ENCODE measurements around the gene TXN2. TPM values are rescaled to one million over a fixed set of nuclear protein-coding genes. Genes with fewer than 3 reads are reported as not detected.

Gene TXN2
- total RNA-seq, 2 experiments from 2014 or later: 26.4 to 26.5 TPM

- Mint-ChIP-seq H3K9me3 (no peaks in the 10 kb centered on the region), H3K4me3 (no peak overlapping the region), H3K4me1 (ENCODE audit: low read depth) (peaks cover 25% of the 10 kb centered on the region), H3K27ac (no peak overlapping the region), H3K27me3 (no peaks in the 10 kb centered on the region), H3K36me3 (ENCODE audit: low read depth) (peaks cover 14% of the 10 kb centered on the region)
- TF ChIP-seq, protein P1, sequence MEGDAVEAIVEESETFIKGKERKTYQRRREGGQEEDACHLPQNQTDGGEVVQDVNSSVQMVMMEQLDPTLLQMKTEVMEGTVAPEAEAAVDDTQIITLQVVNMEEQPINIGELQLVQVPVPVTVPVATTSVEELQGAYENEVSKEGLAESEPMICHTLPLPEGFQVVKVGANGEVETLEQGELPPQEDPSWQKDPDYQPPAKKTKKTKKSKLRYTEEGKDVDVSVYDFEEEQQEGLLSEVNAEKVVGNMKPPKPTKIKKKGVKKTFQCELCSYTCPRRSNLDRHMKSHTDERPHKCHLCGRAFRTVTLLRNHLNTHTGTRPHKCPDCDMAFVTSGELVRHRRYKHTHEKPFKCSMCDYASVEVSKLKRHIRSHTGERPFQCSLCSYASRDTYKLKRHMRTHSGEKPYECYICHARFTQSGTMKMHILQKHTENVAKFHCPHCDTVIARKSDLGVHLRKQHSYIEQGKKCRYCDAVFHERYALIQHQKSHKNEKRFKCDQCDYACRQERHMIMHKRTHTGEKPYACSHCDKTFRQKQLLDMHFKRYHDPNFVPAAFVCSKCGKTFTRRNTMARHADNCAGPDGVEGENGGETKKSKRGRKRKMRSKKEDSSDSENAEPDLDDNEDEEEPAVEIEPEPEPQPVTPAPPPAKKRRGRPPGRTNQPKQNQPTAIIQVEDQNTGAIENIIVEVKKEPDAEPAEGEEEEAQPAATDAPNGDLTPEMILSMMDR (IDR thresholded peaks at IDR 0.05): no peak
- peaks cover 23% of the 10 kb centered on the region for H3K4me1 ChIP-seq (ENCODE audit: insufficient read depth, low read length)
- POLR2A ChIA-PET: interaction anchor here (1.3 kb wide), 1 partner anchor 80 kb away, joined by 3 read pairs; no protein-coding TSS in a partner anchor
- H3K9me3 ChIP-seq (ENCODE audit: control insufficient read depth in 1 of 2, insufficient read depth in 1 of 2, low read length in 2 of 2): no peaks in the 10 kb centered on the region
- H3K27ac ChIP-seq (ENCODE audit: low read depth in 1 of 2, low read length in 2 of 2): no peak overlapping the region
- peaks cover 10% of the 10 kb centered on the region for H3K36me3 ChIP-seq (ENCODE audit: insufficient read depth, low read length)
- no peak overlapping the region for H3K4me3 ChIP-seq (ENCODE audit: low read length)
- CTCF ChIA-PET: no interaction called here
- ATAC-seq (ENCODE audit: poor library complexity) (no peak), DNase-seq (no peak)
- no peaks in the 10 kb centered on the region for H3K27me3 ChIP-seq (ENCODE audit: control insufficient read depth in 1 of 2, insufficient read depth in 2 of 2, low read length in 2 of 2)
- intact Hi-C loops (cut with DNase I, micrococcal nuclease): no loop called here
These were observed 16.0 kb downstream of the TXN2 start for GRCh38 chr22:36465232-36466021.

GRCh38 chr22:36464715-36465231 lies 16.7 kb downstream of the TXN2 start:
- ATAC-seq (ENCODE audit: poor library complexity) (no peak), DNase-seq (no peak)
- intact Hi-C loops (cut with DNase I, micrococcal nuclease): no loop called here
- H3K27me3 ChIP-seq (ENCODE audit: control insufficient read depth in 1 of 2, insufficient read depth in 2 of 2, low read length in 2 of 2): no peaks in the 10 kb centered on the region
- H3K9me3 ChIP-seq (ENCODE audit: control insufficient read depth in 1 of 2, insufficient read depth in 1 of 2, low read length in 2 of 2): no peaks in the 10 kb centered on the region
- no peaks in the 10 kb centered on the region for H3K9me3 Mint-ChIP-seq
- peaks cover 18% of the 10 kb centered on the region for H3K4me1 Mint-ChIP-seq (ENCODE audit: low read depth)
- no peak overlapping the region for H3K4me3 ChIP-seq (ENCODE audit: low read length)
- TF ChIP-seq, protein P1 (IDR thresholded peaks at IDR 0.05): no peak
- no peak overlapping the region for H3K27ac Mint-ChIP-seq
- no peaks in the 10 kb centered on the region for H3K27me3 Mint-ChIP-seq
- H3K36me3 Mint-ChIP-seq (ENCODE audit: low read depth): peaks cover 9% of the 10 kb centered on the region
- peaks cover 17% of the 10 kb centered on the region for H3K4me1 ChIP-seq (ENCODE audit: insufficient read depth, low read length)
- H3K36me3 ChIP-seq (ENCODE audit: insufficient read depth, low read length): peaks cover 10% of the 10 kb centered on the region
- ChIA-PET CTCF (no interaction called here), POLR2A (no interaction called here)
- H3K27ac ChIP-seq (ENCODE audit: low read depth in 1 of 2, low read length in 2 of 2): no peak overlapping the region
- H3K4me3 Mint-ChIP-seq: no peak overlapping the region

DNA sequence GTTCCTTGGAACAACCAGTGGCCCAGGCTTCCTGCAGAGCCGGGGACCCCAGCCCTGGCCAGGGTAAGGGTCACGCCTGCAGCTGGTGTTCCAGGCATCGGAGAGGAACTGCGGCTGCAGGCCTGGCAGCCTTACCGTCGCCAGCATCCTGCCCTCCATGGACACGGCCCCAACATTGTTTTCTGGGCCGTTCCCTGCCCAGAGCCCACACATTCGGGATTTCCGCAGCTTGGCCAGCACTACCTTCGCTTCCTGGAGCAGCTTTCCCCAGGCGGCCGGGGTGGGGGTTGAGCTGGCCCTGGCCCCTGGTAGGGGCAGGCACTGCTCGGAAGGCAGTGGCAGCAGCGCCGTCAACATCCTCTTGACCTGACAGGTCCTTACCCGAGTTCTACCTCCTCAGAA lies 17.7 kb downstream of the TXN2 start:
- POLR2A ChIA-PET: no interaction called here
- peaks cover 17% of the 10 kb centered on the region for H3K4me1 Mint-ChIP-seq (ENCODE audit: low read depth)
- no peak for ATAC-seq (ENCODE audit: poor library complexity)
- no peak overlapping the region for H3K4me3 ChIP-seq (ENCODE audit: low read length)
- intact Hi-C loops (cut with DNase I, micrococcal nuclease): no loop called here
- CTCF ChIA-PET: no interaction called here
- peaks cover 5% of the 10 kb centered on the region for H3K36me3 ChIP-seq (ENCODE audit: insufficient read depth, low read length)
- H3K27me3 ChIP-seq (ENCODE audit: control insufficient read depth in 1 of 2, insufficient read depth in 2 of 2, low read length in 2 of 2): no peaks in the 10 kb centered on the region
- H3K4me3 Mint-ChIP-seq: no peak overlapping the region
- no peak for DNase-seq
- no peak overlapping the region for H3K27ac ChIP-seq (ENCODE audit: low read depth in 1 of 2, low read length in 2 of 2)
- H3K9me3 ChIP-seq (ENCODE audit: control insufficient read depth in 1 of 2, insufficient read depth in 1 of 2, low read length in 2 of 2): no peaks in the 10 kb centered on the region
- no peaks in the 10 kb centered on the region for H3K27me3 Mint-ChIP-seq
- peaks cover 17% of the 10 kb centered on the region for H3K4me1 ChIP-seq (ENCODE audit: insufficient read depth, low read length)
- TF ChIP-seq, protein P1 (IDR thresholded peaks at IDR 0.05): no peak
- peaks cover 9% of the 10 kb centered on the region for H3K36me3 Mint-ChIP-seq (ENCODE audit: low read depth)
- H3K27ac Mint-ChIP-seq: no peak overlapping the region
- no peaks in the 10 kb centered on the region for H3K9me3 Mint-ChIP-seq

Data from CD4-positive, alpha-beta T cell (primary cell).